Breast epithelium (tissue), 4 donors: ENCODE results near the gene UBE2D2. TPM values are rescaled to one million over a fixed set of nuclear protein-coding genes. Genes with fewer than 3 reads are reported as not detected.
A peak's percentile ranks its signal among the peaks of the same experiment; 100 is the strongest.

ENCODE experiments used
- DNase-seq, 2 donors: peaks; one replicate each; pipeline ENCODE4 v3.0.0-alpha.2; 2019; ENCODE audit warnings: low spot score in 2 of 2
- H3K27ac ChIP-seq, 2 donors: fragments of 200-600 bp; sonication (generic) in 1 of 2; one replicate each; pipeline ENCODE4 v1.5.1; 2016 to 2019; ENCODE audit warnings: mild to moderate bottlenecking in 1 of 2
- H3K27me3 ChIP-seq, 2 donors: fragments of 200-600 bp; sonication (generic) in 1 of 2; one replicate each; pipeline versions ENCODE4 v1.5.1 to v1.6.0; 2017 to 2019; ENCODE audit warnings: control low read depth in 1 of 2, mild to moderate bottlenecking in 1 of 2
- H3K36me3 ChIP-seq: fragments of 200-600 bp; one replicate; pipeline ENCODE4 v1.5.1; 2019
- H3K4me1 ChIP-seq, 2 donors: fragments of 200-600 bp; sonication (generic); one replicate each; pipeline ENCODE4 v1.5.1; 2016 to 2019; ENCODE audit warnings: control low read depth in 1 of 2
- H3K4me3 ChIP-seq, 3 donors: fragments of 200-600 bp; sonication (generic); 1 replicate in 2 of 3; 2 replicates in 1 of 3; pipeline ENCODE4 v1.5.1; 2016 to 2019; ENCODE audit warnings: mild to moderate bottlenecking in 3 of 3, moderate library complexity in 2 of 3
- H3K9me3 ChIP-seq, 2 donors: fragments of 200-600 bp; sonication (generic) in 1 of 2; one replicate each; pipeline ENCODE4 v1.5.1; 2016 to 2019; ENCODE audit warnings: control low read depth in 1 of 2
- POLR2A ChIP-seq: fragments of 450-650 bp; IDR thresholded peaks from one replicate; pipeline ENCODE4 v1.6.1; 2016; ENCODE audit warnings: antibody characterized with exemption, mild to moderate bottlenecking, moderate library complexity
- POLR2AphosphoS5 ChIP-seq, 3 donors: sonication (generic); formaldehyde crosslinking; IDR thresholded peaks; one replicate each; pipeline ENCODE4 v1.6.1; 2017; ENCODE audit warnings: antibody characterized with exemption in 3 of 3
- intact Hi-C: fragments of 100-400 bp; cut with DNase I; formaldehyde crosslinking; loops from one replicate; pipeline ENCODE4 v1.15.1; 2023; ENCODE audit warnings: low total_unique reads
- total RNA-seq, 3 donors: library from RNA; depleted of rRNA; stranded (reverse); fragments of >200 nt; gene quantifications; one replicate each; pipeline ENCODE4 v1.1.0, GENCODE V29; 2016
- TF ChIP-seq, protein P1 (sequence below), 3 donors: fragments of 450-650 bp; IDR thresholded peaks; one replicate each; pipeline ENCODE4 v1.5.1; 2016 to 2017; ENCODE audit warnings: antibody characterized with exemption in 3 of 3, mild to moderate bottlenecking in 3 of 3, moderate library complexity in 3 of 3

Gene UBE2D2
- total RNA-seq, 3 donors from 2014 or later: 55.1 to 68.3 (median 58.1) TPM

DNA sequence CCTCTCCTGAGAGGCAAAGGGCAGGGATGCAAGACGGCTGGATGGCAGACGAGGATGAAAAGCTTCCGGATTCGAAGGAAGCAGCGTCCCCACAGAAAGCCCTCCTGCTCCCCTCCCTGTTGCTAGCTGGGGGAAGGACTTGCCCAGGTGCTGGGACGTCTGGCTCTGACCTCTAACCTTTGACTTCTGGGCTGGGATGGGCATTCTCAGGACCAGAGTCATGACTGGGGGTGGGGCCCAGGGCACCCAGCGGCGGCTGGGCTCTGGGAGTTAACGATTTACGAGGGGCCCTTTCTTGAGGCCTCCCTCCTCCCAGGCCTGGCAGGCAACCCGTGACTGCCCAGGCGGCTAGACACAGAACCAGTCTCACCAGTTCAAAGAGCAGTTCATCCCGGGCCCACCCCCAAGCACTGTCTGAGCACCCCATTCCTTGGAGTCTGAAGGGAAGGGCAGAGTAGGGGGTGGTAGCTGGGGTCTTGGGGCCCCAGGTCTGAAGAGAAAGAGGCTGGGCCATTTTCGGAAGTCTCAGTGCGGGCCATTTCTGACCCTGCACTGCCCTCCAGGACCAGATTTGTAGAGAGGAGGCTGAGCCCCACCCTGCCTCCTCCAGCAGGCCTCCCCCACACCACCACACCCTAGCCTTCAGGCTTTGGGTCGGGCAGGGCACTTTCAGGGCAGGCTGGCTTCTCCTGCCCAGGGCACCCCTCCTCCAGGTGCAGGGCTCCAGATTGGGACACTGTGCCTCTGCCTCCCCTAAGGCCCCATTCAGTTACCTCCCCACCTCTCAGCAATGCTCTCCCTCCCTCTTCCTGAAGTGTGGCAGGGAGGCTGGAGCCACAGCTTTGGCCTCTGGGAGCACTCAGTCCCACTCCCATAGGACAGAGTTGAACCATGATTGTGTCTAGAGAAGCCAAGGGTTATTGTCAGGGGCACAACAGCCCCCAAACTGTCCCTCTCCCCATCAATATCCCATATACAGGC is 82.0 kb downstream of the UBE2D2 start:
- DNase-seq: peak; percentile 35 to 43
- no peaks in the 10 kb centered on the region for H3K36me3 ChIP-seq
- no peaks in the 10 kb centered on the region for H3K9me3 ChIP-seq
- no peak overlapping the region for H3K4me3 ChIP-seq
- TF ChIP-seq, protein P1, sequence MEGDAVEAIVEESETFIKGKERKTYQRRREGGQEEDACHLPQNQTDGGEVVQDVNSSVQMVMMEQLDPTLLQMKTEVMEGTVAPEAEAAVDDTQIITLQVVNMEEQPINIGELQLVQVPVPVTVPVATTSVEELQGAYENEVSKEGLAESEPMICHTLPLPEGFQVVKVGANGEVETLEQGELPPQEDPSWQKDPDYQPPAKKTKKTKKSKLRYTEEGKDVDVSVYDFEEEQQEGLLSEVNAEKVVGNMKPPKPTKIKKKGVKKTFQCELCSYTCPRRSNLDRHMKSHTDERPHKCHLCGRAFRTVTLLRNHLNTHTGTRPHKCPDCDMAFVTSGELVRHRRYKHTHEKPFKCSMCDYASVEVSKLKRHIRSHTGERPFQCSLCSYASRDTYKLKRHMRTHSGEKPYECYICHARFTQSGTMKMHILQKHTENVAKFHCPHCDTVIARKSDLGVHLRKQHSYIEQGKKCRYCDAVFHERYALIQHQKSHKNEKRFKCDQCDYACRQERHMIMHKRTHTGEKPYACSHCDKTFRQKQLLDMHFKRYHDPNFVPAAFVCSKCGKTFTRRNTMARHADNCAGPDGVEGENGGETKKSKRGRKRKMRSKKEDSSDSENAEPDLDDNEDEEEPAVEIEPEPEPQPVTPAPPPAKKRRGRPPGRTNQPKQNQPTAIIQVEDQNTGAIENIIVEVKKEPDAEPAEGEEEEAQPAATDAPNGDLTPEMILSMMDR (IDR thresholded peaks at IDR 0.05): no peak
- TF ChIP-seq POLR2AphosphoS5 (IDR thresholded peaks at IDR 0.05): no peak
- no peak for TF ChIP-seq POLR2A
- H3K4me1 ChIP-seq: peaks cover 5 to 26% of the 10 kb centered on the region in 2 donors
- peak overlapping the region; percentile 66 to 79 for H3K27ac ChIP-seq
- intact Hi-C loops: loop anchor here (10.0 kb wide), 1 partner anchor 52 kb away; no protein-coding TSS in a partner anchor
- no peaks in the 10 kb centered on the region for H3K27me3 ChIP-seq

DNA sequence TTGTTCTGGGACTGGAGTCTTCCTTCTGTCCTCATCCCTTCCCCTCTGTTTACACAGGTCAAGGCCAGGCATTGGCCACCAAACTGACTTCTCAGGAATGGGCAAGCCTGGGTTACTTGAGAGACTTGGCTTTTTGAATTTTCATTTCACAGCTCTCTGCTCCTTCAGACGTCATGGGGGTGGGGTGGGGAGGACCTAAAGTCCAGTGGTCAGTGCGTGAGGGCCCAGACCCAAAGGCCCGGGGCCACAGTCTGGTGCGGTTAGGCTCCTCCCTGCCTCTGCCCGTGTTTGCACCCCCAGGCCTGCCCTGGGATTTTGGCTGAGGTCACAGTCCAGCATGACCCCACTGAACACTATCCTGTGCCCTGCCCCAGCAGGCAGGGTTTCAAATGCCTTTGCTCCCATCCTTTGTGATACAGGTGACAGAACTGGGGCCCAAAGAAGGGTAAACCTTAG is 82.9 kb downstream of the UBE2D2 start:
- H3K27ac ChIP-seq: peak overlapping the region; percentile 66 to 79
- DNase-seq: peak in 1 of 2 donors; percentile 16
- H3K4me3 ChIP-seq: no peak overlapping the region
- H3K4me1 ChIP-seq: peaks cover 5 to 18% of the 10 kb centered on the region in 2 donors
- no peaks in the 10 kb centered on the region for H3K27me3 ChIP-seq
- intact Hi-C loops: loop anchor here (10.0 kb wide), 1 partner anchor 51 kb away; no protein-coding TSS in a partner anchor
- no peaks in the 10 kb centered on the region for H3K36me3 ChIP-seq
- H3K9me3 ChIP-seq: no peaks in the 10 kb centered on the region
- no peak for TF ChIP-seq POLR2AphosphoS5 (IDR thresholded peaks at IDR 0.05)
- TF ChIP-seq, protein P1 (IDR thresholded peaks at IDR 0.05): no peak
- TF ChIP-seq POLR2A: no peak

DNA sequence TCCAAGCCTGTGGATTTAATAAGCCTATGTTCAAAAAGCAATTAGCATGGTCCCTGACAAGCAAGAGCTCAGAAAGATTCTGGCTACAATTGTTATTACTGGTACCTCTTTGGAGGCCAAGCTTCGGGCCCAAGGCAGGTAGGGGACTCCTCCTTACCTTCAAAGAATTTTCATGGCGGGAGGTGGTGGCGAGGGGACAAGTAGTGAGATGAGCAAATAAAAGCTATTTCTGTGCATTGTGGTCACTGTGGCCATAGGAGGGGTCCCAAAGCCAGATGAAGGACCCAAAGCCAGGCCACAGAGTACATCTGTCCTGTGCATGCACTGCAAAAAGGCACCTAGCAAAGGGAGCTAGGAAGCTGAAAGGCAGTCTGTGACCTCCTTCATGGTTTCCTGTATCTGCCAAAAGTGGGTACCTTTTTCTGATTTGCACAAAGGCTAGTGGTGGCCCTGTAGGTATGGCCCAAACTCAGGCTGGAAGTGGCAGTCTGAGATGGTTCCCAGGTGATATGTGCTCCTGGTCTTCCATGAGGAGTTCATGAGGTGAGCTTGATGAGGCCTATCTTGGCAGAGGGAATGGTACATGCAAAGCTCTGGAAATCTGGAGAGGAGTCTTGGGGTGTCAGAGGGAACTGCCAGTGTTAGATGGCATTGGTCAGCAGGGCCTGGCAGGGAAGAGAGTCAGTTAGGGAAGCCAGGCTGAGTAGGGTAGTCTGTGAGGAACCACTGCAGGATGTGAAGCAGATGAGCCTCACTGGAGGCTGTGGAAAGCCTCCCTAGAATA is 83.7 kb downstream of the UBE2D2 start:
- intact Hi-C loops: loop anchor here (10.0 kb wide), 1 partner anchor 50 kb away; no protein-coding TSS in a partner anchor

DNA sequence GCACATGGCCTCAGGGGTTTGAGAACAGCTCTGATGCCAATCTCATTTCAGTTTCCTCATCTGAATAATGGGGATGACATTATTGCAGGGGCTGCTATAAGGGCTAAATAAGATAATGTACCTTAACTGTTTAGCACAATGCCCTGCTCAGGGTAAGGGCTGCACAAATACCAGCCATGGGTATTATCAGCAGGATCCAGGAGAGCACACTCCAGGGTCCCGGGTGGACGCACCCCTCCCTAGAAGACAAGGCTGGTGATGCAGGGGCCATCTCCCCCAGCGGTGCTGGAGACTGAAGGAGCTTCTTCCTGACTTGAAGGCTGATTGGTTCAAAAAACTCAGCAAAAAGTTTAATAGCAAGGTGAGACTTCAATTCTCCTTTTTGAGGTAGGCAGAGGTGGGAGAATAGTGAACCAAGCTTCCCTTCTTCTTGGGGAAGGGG is 84.3 kb downstream of the UBE2D2 start:
- intact Hi-C loops: loop anchor here (10.0 kb wide), 1 partner anchor 49 kb away; no protein-coding TSS in a partner anchor
- TF ChIP-seq POLR2AphosphoS5 (IDR thresholded peaks at IDR 0.05) (no peak), POLR2A (no peak)
- TF ChIP-seq, protein P1 (IDR thresholded peaks at IDR 0.05): no peak
- H3K9me3 ChIP-seq: no peaks in the 10 kb centered on the region

More for the DNA sequence above, 83.7 kb downstream of the UBE2D2 start:
- no peaks in the 10 kb centered on the region for H3K36me3 ChIP-seq
- TF ChIP-seq, protein P1 (IDR thresholded peaks at IDR 0.05): no peak
- TF ChIP-seq POLR2AphosphoS5 (IDR thresholded peaks at IDR 0.05) (no peak), POLR2A (no peak)
- DNase-seq: peak; percentile 14 to 48
- no peak overlapping the region for H3K4me3 ChIP-seq
- H3K4me1 ChIP-seq: peaks cover 5 to 15% of the 10 kb centered on the region in 2 donors
- no peaks in the 10 kb centered on the region for H3K27me3 ChIP-seq
- no peaks in the 10 kb centered on the region for H3K9me3 ChIP-seq
- H3K27ac ChIP-seq: peak overlapping the region in 1 of 2 donors; percentile 79

More for the DNA sequence above, 84.3 kb downstream of the UBE2D2 start:
- H3K27ac ChIP-seq: no peak overlapping the region
- H3K4me3 ChIP-seq: no peak overlapping the region
- H3K4me1 ChIP-seq: peaks cover 5 to 15% of the 10 kb centered on the region in 2 donors
- DNase-seq: no peak
- H3K27me3 ChIP-seq: no peaks in the 10 kb centered on the region
- no peaks in the 10 kb centered on the region for H3K36me3 ChIP-seq
